ENCODE measurements around the gene GJA1.
"Not testable (repeated sequence)": the region's sequence is repeated elsewhere in the genome, so short reads cannot be mapped to it uniquely, and the experiment has no call there.

DNA sequence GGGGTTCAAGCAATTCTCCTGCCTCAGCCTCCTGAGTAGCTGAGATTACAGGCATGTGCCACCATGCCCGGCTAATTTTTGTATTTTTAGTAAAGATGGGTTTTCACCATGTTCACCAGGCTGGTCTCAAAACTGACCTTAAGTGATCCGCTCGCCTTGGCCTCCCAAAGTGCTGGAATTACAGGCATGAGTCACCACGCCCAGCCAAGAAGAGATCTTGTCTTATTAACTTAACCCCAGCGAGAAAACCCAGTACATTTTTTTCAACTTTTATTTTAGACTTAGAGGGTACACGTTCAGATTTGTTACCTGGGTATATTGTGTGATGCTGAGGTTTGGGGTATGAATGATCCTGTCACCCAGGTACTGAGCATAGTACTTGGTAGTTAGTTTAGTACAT lies 38.3 kb upstream of the GJA1 start:
- TF ChIP-seq, protein P1, sequence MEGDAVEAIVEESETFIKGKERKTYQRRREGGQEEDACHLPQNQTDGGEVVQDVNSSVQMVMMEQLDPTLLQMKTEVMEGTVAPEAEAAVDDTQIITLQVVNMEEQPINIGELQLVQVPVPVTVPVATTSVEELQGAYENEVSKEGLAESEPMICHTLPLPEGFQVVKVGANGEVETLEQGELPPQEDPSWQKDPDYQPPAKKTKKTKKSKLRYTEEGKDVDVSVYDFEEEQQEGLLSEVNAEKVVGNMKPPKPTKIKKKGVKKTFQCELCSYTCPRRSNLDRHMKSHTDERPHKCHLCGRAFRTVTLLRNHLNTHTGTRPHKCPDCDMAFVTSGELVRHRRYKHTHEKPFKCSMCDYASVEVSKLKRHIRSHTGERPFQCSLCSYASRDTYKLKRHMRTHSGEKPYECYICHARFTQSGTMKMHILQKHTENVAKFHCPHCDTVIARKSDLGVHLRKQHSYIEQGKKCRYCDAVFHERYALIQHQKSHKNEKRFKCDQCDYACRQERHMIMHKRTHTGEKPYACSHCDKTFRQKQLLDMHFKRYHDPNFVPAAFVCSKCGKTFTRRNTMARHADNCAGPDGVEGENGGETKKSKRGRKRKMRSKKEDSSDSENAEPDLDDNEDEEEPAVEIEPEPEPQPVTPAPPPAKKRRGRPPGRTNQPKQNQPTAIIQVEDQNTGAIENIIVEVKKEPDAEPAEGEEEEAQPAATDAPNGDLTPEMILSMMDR (IDR thresholded peaks at IDR 0.05) = not testable (repeated sequence)
- not testable (repeated sequence) for TF ChIP-seq POLR2A (IDR thresholded peaks at IDR 0.05)

Measured in right lobe of liver (tissue), 4 donors.